ENCODE results near the gene GALNT8. TPM values are rescaled to one million over a fixed set of nuclear protein-coding genes. Genes with fewer than 3 reads are reported as not detected.

GALNT8 gene
- total RNA-seq, 1 experiment from 2014 or later: 5.4 TPM

DNA sequence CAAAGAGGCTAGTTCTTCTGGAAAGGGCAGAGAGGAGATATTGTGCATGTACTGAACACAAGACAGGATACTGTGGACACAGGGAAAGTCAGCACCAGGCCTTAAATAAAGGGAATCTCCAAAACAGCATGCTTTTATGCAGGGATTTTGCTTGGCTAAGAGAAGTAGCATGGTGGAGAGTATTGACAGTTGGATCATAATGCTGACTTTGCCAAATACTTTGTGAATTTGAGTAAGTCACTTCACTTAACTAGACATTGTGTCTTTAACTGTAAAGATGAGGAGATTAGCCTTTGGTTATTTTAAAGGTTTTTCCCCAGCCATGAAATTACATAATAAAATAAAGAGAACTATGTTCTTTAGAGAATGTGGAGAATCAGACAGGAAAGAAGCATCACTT, 24.5 kb downstream of the GALNT8 start:
- Histone ChIP-seq H2BK120ac (ENCODE audit: low read depth, low read length, poor library complexity, severe bottlenecking) (no peak overlapping the region), H3K9me3 (ENCODE audit: control insufficient read depth, low read depth, low read length) (no peaks in the 10 kb centered on the region), H2BK20ac (ENCODE audit: low read depth, low read length, poor library complexity, severe bottlenecking) (no peak overlapping the region), H3K9ac (ENCODE audit: extremely low read depth, insufficient read length, low read length) (no peak overlapping the region), H2BK15ac (ENCODE audit: low read depth, low read length) (no peak overlapping the region), H3K79me1 (ENCODE audit: insufficient read depth, low read depth, low read length, poor library complexity, severe bottlenecking) (no peaks in the 10 kb centered on the region), H4K5ac (ENCODE audit: insufficient read length, low read depth, low read length) (no peak overlapping the region), H3K27ac (ENCODE audit: insufficient read length, low read depth, low read length) (no peak overlapping the region), H2BK12ac (ENCODE audit: insufficient read length, low read depth, low read length) (no peak overlapping the region), H3T11ph (ENCODE audit: low read length) (no peak overlapping the region), H3K27me3 (ENCODE audit: insufficient read depth, low read length) (no peaks in the 10 kb centered on the region), H2AFZ (ENCODE audit: low read length) (no peak overlapping the region), H4K8ac (replicated peaks; ENCODE audit: insufficient read length, low read depth, low read length) (no peak overlapping the region), H3K23ac (ENCODE audit: insufficient read length, low read depth, low read length) (no peak overlapping the region), H3K18ac (ENCODE audit: insufficient read length, low read depth, low read length) (no peak overlapping the region), H3K4ac (ENCODE audit: low read depth, low read length) (no peak overlapping the region), H3K4me1 (ENCODE audit: insufficient read depth, low read length) (no peaks in the 10 kb centered on the region; the same call in 1 of the 2 replicates), H4K91ac (ENCODE audit: insufficient read length, low read depth, low read length) (no peak overlapping the region), H3K14ac (ENCODE audit: insufficient read depth, low read length) (no peak overlapping the region), H3K23me2 (ENCODE audit: insufficient read length, low read depth, low read length, poor library complexity, severe bottlenecking) (no peaks in the 10 kb centered on the region), H2BK5ac (ENCODE audit: insufficient read length, low read length) (no peak overlapping the region), H3K4me2 (ENCODE audit: insufficient read depth, insufficient read length, low read length) (no peak overlapping the region), H3K56ac (ENCODE audit: insufficient read length, low read depth, low read length) (no peak overlapping the region), H3K79me2 (ENCODE audit: insufficient read depth, low read length) (no peaks in the 10 kb centered on the region), H2AK5ac (ENCODE audit: insufficient read length, low read length) (no peak overlapping the region), H4K20me1 (ENCODE audit: control insufficient read depth, insufficient read depth, insufficient read length) (no peaks in the 10 kb centered on the region)
- Mint-ChIP-seq H3K4me3 (no peak overlapping the region), H3K9me3 (peaks cover 3 to 4% of the 10 kb centered on the region in 2 experiments; a peak in 2 of 5 replicates), H3K27me3 (ENCODE audit: low read depth) (no peaks in the 10 kb centered on the region), H3K4me1 (peaks cover 4 to 17% of the 10 kb centered on the region in 2 experiments), H3K27ac (no peak overlapping the region), H3K36me3 (ENCODE audit: insufficient read depth in 1 of 3, low read depth in 3 of 3) (peaks cover 0 to 10% (median 8%) of the 10 kb centered on the region in 3 experiments; a peak in 6 of 7 replicates)
- TF ChIP-seq, protein P1, sequence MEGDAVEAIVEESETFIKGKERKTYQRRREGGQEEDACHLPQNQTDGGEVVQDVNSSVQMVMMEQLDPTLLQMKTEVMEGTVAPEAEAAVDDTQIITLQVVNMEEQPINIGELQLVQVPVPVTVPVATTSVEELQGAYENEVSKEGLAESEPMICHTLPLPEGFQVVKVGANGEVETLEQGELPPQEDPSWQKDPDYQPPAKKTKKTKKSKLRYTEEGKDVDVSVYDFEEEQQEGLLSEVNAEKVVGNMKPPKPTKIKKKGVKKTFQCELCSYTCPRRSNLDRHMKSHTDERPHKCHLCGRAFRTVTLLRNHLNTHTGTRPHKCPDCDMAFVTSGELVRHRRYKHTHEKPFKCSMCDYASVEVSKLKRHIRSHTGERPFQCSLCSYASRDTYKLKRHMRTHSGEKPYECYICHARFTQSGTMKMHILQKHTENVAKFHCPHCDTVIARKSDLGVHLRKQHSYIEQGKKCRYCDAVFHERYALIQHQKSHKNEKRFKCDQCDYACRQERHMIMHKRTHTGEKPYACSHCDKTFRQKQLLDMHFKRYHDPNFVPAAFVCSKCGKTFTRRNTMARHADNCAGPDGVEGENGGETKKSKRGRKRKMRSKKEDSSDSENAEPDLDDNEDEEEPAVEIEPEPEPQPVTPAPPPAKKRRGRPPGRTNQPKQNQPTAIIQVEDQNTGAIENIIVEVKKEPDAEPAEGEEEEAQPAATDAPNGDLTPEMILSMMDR (conservative IDR thresholded peaks at IDR 0.05): no peak
- DNase-seq: no peak

All from H9 (cell line).